Skeletal muscle tissue (tissue), 4 donors: ENCODE results near the gene ASB14. TPM values are rescaled to one million over a fixed set of nuclear protein-coding genes. Genes with fewer than 3 reads are reported as not detected.

Experiments
- H3K27ac ChIP-seq: one replicate; pipeline ENCODE4 v1.7.0; 2013; ENCODE audit warnings: mild to moderate bottlenecking, low read depth, low read length, inconsistent platforms
- H3K27me3 ChIP-seq, 3 donors: one replicate each; pipeline ENCODE4 v1.7.0; 2013; ENCODE audit warnings: low read length in 3 of 3; ENCODE audit not compliant: control insufficient read depth in 3 of 3, insufficient read depth in 3 of 3
- H3K36me3 ChIP-seq, 3 donors: one replicate each; pipeline ENCODE4 v1.7.0; 2013; ENCODE audit warnings: low read length in 3 of 3; ENCODE audit not compliant: control insufficient read depth in 3 of 3, insufficient read depth in 3 of 3
- H3K4me1 ChIP-seq, 3 donors: one replicate each; pipeline ENCODE4 v1.7.0; 2013; ENCODE audit warnings: low read length in 3 of 3, mild to moderate bottlenecking in 3 of 3; ENCODE audit not compliant: control insufficient read depth in 3 of 3, insufficient read depth in 3 of 3
- H3K4me3 ChIP-seq, 3 donors: one replicate each; pipeline ENCODE4 v1.7.0; 2013; ENCODE audit warnings: low read length in 3 of 3
- H3K9ac ChIP-seq, 3 donors: one replicate each; pipeline ENCODE4 v1.7.0; 2013; ENCODE audit warnings: low read length in 3 of 3, mild to moderate bottlenecking in 3 of 3, moderate library complexity in 2 of 3, low read depth in 1 of 3
- H3K9me3 ChIP-seq, 3 donors: one replicate each; pipeline ENCODE4 v1.7.0; 2013; ENCODE audit warnings: low read length in 3 of 3; ENCODE audit not compliant: control insufficient read depth in 3 of 3
- total RNA-seq: library from RNA; depleted of rRNA; stranded (reverse); fragments of >200 nt; gene quantifications from one replicate; pipeline ENCODE4 v1.2.3, GENCODE V29; 2014
- donor health status: Osteomylitis.

Gene ASB14
- total RNA-seq, 1 donor from 2014 or later = not detected

DNA sequence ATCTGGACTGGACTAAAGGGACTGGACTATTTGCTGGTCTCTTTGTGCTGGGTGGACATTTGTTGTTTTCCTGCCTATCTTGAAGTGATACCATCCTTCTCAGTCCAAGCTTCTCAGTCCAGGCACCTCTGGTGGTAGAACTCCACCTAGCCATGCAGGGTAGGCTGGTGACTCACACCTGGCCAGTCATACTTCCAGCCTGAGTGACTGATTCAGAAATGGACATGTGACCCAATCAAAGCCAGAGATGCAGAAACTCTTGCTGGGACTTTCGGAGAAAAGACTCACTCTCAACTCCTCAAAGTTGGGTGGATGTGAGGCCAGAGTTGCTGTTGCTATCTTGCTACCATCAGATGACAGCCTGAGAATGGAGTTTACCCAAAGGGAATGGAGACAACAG, 5.6 kb upstream of the ASB14 start:
- H3K4me3 ChIP-seq = no peak overlapping the region
- no peaks in the 10 kb centered on the region for H3K9me3 ChIP-seq
- no peaks in the 10 kb centered on the region for H3K36me3 ChIP-seq
- H3K27me3 ChIP-seq = no peaks in the 10 kb centered on the region
- no peaks in the 10 kb centered on the region for H3K4me1 ChIP-seq
- H3K27ac ChIP-seq = no peak overlapping the region
- H3K9ac ChIP-seq = no peak overlapping the region

DNA sequence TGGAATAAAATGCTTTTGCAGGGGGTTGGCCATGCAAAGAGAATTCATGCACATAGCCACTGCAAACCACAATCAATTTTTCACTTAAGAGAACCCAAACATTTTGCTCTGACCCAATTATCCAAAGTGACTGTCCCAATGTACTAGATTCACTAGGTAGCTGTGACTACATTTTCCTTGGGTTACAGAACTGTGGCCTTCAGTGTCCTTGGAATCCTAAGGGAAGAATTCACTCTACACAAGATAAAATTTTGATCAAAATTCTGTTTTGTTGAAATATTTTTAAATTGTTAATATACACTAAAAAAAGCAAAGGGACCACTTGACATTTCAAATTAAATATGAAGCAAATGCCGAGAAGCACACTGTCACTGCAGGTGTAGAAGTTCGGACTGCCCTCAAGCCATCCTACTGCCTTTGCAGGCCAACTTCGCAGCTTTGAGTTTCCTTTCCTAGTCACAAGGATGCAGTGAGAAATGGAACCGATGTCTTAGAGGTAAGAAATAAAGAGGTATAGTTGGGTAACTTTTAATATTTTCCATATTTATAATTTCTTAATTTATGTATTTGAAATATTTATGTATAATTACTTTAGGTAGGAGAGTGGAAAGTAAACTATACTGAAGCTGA, 527 bp upstream of the ASB14 start:
- no peaks in the 10 kb centered on the region for H3K9me3 ChIP-seq
- H3K4me3 ChIP-seq = peak overlapping the region; percentile 16 to 63 (median 29)
- no peaks in the 10 kb centered on the region for H3K27me3 ChIP-seq
- peak overlapping the region; percentile 75 for H3K27ac ChIP-seq
- H3K36me3 ChIP-seq = peaks cover 3 to 9% (median 3%) of the 10 kb centered on the region in 3 donors
- H3K4me1 ChIP-seq = no peaks in the 10 kb centered on the region
- H3K9ac ChIP-seq = peak overlapping the region in 2 of 3 donors; percentile 35 to 81

GRCh38 chr3:57288403-57288802, 4.1 kb downstream of the ASB14 start:
- peaks cover 17 to 37% (median 23%) of the 10 kb centered on the region in 3 donors for H3K36me3 ChIP-seq
- H3K4me3 ChIP-seq = no peak overlapping the region
- no peak overlapping the region for H3K27ac ChIP-seq
- H3K9me3 ChIP-seq = no peaks in the 10 kb centered on the region
- no peak overlapping the region for H3K9ac ChIP-seq
- H3K4me1 ChIP-seq = no peaks in the 10 kb centered on the region
- no peaks in the 10 kb centered on the region for H3K27me3 ChIP-seq

GRCh38 chr3:57287205-57287604, 5.3 kb downstream of the ASB14 start:
- H3K9ac ChIP-seq = no peak overlapping the region
- H3K9me3 ChIP-seq = no peaks in the 10 kb centered on the region
- H3K36me3 ChIP-seq = peaks cover 21 to 45% (median 31%) of the 10 kb centered on the region in 3 donors
- H3K27me3 ChIP-seq = no peaks in the 10 kb centered on the region
- H3K4me3 ChIP-seq = no peak overlapping the region
- H3K27ac ChIP-seq = no peak overlapping the region
- no peaks in the 10 kb centered on the region for H3K4me1 ChIP-seq

- Histone ChIP-seq H3K9ac (no peak overlapping the region), H3K36me3 (peaks cover 25 to 49% (median 44%) of the 10 kb centered on the region in 3 donors), H3K4me3 (no peak overlapping the region), H3K4me1 (no peaks in the 10 kb centered on the region), H3K9me3 (no peaks in the 10 kb centered on the region), H3K27me3 (no peaks in the 10 kb centered on the region), H3K27ac (no peak overlapping the region)
These were observed 9.2 kb downstream of the ASB14 start for GRCh38 chr3:57283334-57283733.

- Histone ChIP-seq H3K27me3 (no peaks in the 10 kb centered on the region), H3K4me3 (no peak overlapping the region), H3K27ac (no peak overlapping the region), H3K36me3 (peaks cover 20 to 47% (median 43%) of the 10 kb centered on the region in 3 donors), H3K4me1 (no peaks in the 10 kb centered on the region), H3K9me3 (no peaks in the 10 kb centered on the region), H3K9ac (no peak overlapping the region)
These were observed 10.8 kb downstream of the ASB14 start for GRCh38 chr3:57281715-57282114.

DNA sequence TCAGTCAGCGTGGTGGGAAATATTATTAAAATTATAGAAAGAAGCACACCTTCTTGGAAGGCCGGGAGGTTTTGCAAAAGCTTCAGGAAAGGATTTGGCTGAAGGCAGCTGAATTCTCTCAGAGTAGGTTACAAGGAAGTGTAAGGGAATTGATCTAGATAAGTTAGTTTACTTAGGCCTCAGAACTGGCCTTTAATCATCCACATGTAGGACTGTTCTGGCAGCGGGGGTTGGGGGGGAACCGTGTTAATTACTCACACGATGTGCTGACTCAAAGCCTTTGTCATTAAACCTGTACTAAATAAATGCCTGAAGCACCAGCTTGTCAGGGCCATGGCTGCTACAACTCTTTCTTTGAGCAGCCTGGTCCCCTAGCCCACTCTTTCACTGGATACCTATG, 12.8 kb downstream of the ASB14 start:
- Histone ChIP-seq H3K9me3 (no peaks in the 10 kb centered on the region), H3K27me3 (no peaks in the 10 kb centered on the region), H3K4me3 (no peak overlapping the region), H3K27ac (no peak overlapping the region), H3K36me3 (peaks cover 26 to 58% (median 42%) of the 10 kb centered on the region in 3 donors), H3K9ac (no peak overlapping the region), H3K4me1 (no peaks in the 10 kb centered on the region)

- Histone ChIP-seq H3K9ac (no peak overlapping the region), H3K27ac (no peak overlapping the region), H3K4me3 (no peak overlapping the region), H3K4me1 (no peaks in the 10 kb centered on the region), H3K36me3 (peaks cover 27 to 56% (median 39%) of the 10 kb centered on the region in 3 donors), H3K27me3 (no peaks in the 10 kb centered on the region), H3K9me3 (no peaks in the 10 kb centered on the region)
These were observed 14.2 kb downstream of the ASB14 start for GRCh38 chr3:57278237-57278636.

DNA sequence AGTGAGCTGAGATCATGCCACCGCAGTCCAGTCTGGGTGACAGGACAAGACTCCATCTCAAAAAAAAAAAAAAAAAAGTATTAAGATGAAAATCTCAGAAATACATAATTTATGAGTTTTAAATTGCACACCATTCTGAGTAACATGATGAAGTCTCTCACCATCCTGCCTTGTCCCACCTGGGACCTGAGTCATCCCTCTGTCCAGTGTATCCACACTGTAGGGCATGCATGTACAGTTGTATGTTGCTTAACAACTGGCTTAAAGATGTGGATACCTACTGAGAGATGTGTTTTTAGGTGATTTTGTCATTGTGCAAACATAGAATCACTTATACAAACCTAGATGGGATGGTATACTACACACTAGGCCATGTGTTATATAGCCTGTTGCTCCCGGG, 17.1 kb downstream of the ASB14 start:
- H3K9me3 ChIP-seq = no peaks in the 10 kb centered on the region
- no peak overlapping the region for H3K4me3 ChIP-seq
- H3K36me3 ChIP-seq = peaks cover 24 to 57% (median 45%) of the 10 kb centered on the region in 3 donors
- no peaks in the 10 kb centered on the region for H3K4me1 ChIP-seq
- H3K9ac ChIP-seq = no peak overlapping the region
- no peaks in the 10 kb centered on the region for H3K27me3 ChIP-seq
- no peak overlapping the region for H3K27ac ChIP-seq

DNA sequence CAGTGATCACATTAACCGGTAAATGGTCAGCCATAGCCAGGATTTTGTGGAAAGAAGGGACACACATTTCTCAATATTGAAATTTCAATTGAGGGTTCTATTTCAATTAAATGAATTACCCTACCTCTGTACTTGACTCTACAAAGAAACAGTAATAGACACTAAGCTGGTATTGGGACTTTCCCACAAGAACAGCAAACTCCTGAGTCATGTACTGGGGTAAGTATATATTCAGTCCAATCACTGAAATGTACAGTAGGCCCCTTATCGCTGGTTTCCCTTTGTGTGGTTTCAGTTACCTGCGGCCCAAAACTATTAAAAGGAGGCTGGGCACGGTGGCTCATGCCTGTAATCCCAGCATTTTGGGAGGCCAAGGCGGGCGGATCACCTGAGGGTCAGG, 17.6 kb downstream of the ASB14 start:
- Histone ChIP-seq H3K9me3 (no peaks in the 10 kb centered on the region), H3K27ac (no peak overlapping the region), H3K9ac (no peak overlapping the region), H3K4me3 (no peak overlapping the region), H3K27me3 (no peaks in the 10 kb centered on the region), H3K4me1 (no peaks in the 10 kb centered on the region), H3K36me3 (peaks cover 24 to 57% (median 49%) of the 10 kb centered on the region in 3 donors)
